Fibroblast of lung (primary cell): ENCODE measurements around the gene GPR137C.

ENCODE experiments used
- CTCF ChIP-seq, 2 donors: IDR thresholded peaks in 1 of 2; conservative IDR thresholded peaks in 1 of 2; 1 replicate in 1 of 2; 2 replicates in 1 of 2; pipeline ENCODE4 v1.5.1; 2011 to 2012; ENCODE audit warnings: low read length in 2 of 2, control low read depth in 1 of 2, inconsistent platforms in 1 of 2, low read depth in 1 of 2, mild to moderate bottlenecking in 1 of 2
- EZH2 ChIP-seq: IDR thresholded peaks from 2 replicates; pipeline ENCODE4 v1.5.1; 2012; ENCODE audit warnings: low read length, control low read depth, mild to moderate bottlenecking; ENCODE audit errors: missing control alignments

- TF ChIP-seq CTCF (conservative IDR thresholded peaks at IDR 0.05 in 1 of 2, IDR thresholded peaks at IDR 0.05 in 1 of 2; ENCODE audit: low read depth in 1 of 2, low read length in 2 of 2) (no peak), EZH2 (no peak)
These were observed 57.6 kb downstream of the GPR137C start for GRCh38 chr14:52610187-52610586.
